Ishikawa (cell line): ENCODE measurements around the gene DGKG.

Source experiments
- CEBPB ChIP-seq: IDR thresholded peaks from 2 replicates; pipeline ENCODE4 v1.6.1; 2012
- CREB1 ChIP-seq: IDR thresholded peaks from 2 replicates; pipeline ENCODE4 v1.6.1; 2012; ENCODE audit warnings: low read depth
- EGR1 ChIP-seq: IDR thresholded peaks from 2 replicates; pipeline ENCODE4 v1.6.1; 2012
- EP300 ChIP-seq: IDR thresholded peaks from 2 replicates; pipeline ENCODE4 v1.6.1; 2012; ENCODE audit warnings: borderline replicate concordance
- FOXM1 ChIP-seq: IDR thresholded peaks from 2 replicates; pipeline ENCODE4 v1.6.1; 2012; ENCODE audit warnings: low read depth, borderline replicate concordance
- NFIC ChIP-seq: IDR thresholded peaks from 2 replicates; pipeline ENCODE4 v1.6.1; 2012
- RAD21 ChIP-seq: IDR thresholded peaks from 2 replicates; pipeline ENCODE4 v1.6.1; 2012; ENCODE audit warnings: low read depth
- TAF1 ChIP-seq: IDR thresholded peaks from 2 replicates; pipeline ENCODE4 v1.6.1; 2012; ENCODE audit warnings: low read depth, mild to moderate bottlenecking
- TCF12 ChIP-seq: IDR thresholded peaks from 2 replicates; pipeline ENCODE4 v1.6.1; 2012; ENCODE audit warnings: low read depth
- TEAD4 ChIP-seq: IDR thresholded peaks from 2 replicates; pipeline ENCODE4 v1.6.1; 2012
- YY1 ChIP-seq: IDR thresholded peaks from 2 replicates; pipeline ENCODE4 v1.6.1; 2012; ENCODE audit warnings: low read depth
- ZBTB7A ChIP-seq: IDR thresholded peaks from 2 replicates; pipeline ENCODE4 v1.6.1; 2012; ENCODE audit warnings: low read depth
- TF ChIP-seq, protein P1 (sequence below): IDR thresholded peaks from 2 replicates; pipeline ENCODE4 v1.6.1; 2012; ENCODE audit warnings: low read depth, mild to moderate bottlenecking
- TF ChIP-seq, protein P2 (sequence below): IDR thresholded peaks from 2 replicates; pipeline ENCODE4 v1.6.1; 2012
- TF ChIP-seq, protein P3 (sequence below): IDR thresholded peaks from 2 replicates; pipeline ENCODE4 v1.6.1; 2012

DGKG gene

DNA sequence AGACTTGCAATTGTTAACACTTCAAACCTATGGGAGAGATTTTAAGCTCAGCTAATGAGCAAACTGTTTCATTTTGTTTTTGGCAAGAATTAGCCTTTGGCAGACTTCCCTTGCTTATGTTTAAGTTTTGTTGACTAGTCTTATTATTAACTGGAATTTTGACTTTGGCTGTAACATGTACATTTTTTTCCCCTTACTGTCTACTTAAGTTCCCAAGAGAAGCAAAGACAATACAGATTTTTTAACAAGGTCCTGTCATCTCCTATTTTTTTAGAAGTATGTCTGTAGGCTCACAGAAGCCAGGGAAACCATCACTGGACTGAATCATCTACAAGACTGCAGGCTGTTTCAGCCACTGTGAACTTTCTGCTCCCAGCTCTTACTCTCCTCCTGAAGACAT, 74.3 kb downstream of the DGKG start:
- no peak for TF ChIP-seq NFIC
- no peak for TF ChIP-seq ZBTB7A
- TF ChIP-seq, protein P1, sequence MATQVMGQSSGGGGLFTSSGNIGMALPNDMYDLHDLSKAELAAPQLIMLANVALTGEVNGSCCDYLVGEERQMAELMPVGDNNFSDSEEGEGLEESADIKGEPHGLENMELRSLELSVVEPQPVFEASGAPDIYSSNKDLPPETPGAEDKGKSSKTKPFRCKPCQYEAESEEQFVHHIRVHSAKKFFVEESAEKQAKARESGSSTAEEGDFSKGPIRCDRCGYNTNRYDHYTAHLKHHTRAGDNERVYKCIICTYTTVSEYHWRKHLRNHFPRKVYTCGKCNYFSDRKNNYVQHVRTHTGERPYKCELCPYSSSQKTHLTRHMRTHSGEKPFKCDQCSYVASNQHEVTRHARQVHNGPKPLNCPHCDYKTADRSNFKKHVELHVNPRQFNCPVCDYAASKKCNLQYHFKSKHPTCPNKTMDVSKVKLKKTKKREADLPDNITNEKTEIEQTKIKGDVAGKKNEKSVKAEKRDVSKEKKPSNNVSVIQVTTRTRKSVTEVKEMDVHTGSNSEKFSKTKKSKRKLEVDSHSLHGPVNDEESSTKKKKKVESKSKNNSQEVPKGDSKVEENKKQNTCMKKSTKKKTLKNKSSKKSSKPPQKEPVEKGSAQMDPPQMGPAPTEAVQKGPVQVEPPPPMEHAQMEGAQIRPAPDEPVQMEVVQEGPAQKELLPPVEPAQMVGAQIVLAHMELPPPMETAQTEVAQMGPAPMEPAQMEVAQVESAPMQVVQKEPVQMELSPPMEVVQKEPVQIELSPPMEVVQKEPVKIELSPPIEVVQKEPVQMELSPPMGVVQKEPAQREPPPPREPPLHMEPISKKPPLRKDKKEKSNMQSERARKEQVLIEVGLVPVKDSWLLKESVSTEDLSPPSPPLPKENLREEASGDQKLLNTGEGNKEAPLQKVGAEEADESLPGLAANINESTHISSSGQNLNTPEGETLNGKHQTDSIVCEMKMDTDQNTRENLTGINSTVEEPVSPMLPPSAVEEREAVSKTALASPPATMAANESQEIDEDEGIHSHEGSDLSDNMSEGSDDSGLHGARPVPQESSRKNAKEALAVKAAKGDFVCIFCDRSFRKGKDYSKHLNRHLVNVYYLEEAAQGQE = no peak
- TF ChIP-seq TAF1 = no peak
- TF ChIP-seq CREB1 = no peak
- no peak for TF ChIP-seq RAD21
- no peak for TF ChIP-seq TEAD4
- no peak for TF ChIP-seq TCF12
- no peak for TF ChIP-seq EGR1
- TF ChIP-seq YY1 = no peak
- TF ChIP-seq, protein P2, sequence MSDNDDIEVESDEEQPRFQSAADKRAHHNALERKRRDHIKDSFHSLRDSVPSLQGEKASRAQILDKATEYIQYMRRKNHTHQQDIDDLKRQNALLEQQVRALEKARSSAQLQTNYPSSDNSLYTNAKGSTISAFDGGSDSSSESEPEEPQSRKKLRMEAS = no peak
- TF ChIP-seq, protein P3, sequence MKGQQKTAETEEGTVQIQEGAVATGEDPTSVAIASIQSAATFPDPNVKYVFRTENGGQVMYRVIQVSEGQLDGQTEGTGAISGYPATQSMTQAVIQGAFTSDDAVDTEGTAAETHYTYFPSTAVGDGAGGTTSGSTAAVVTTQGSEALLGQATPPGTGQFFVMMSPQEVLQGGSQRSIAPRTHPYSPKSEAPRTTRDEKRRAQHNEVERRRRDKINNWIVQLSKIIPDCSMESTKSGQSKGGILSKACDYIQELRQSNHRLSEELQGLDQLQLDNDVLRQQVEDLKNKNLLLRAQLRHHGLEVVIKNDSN = no peak
- TF ChIP-seq EP300 = no peak
- TF ChIP-seq FOXM1 = no peak
- no peak for TF ChIP-seq CEBPB

DNA sequence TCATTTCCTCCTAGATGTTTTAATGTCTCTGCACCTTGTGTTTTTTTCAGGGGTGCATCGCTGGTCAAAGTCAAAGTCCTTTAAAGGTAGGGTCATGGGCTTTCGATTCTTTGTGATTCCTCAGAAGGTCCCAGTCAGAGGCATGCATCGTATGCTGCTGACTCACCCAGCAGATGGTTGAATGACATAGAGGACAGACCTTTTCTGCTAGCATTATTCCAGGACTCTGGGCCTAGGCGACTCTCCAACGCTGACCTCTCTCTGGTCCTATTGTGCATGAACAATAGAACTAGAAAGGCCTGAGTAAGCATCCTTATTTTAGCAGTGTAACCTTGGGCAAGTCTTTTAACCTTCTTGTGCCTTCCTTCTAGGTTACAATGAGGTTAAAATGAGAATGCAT, 75.9 kb downstream of the DGKG start:
- TF ChIP-seq, protein P3 = no peak
- TF ChIP-seq EGR1 = no peak
- TF ChIP-seq, protein P1 = no peak
- no peak for TF ChIP-seq ZBTB7A
- TF ChIP-seq EP300 = no peak
- no peak for TF ChIP-seq FOXM1
- TF ChIP-seq NFIC = no peak
- TF ChIP-seq CREB1 = no peak
- TF ChIP-seq TAF1 = no peak

DNA sequence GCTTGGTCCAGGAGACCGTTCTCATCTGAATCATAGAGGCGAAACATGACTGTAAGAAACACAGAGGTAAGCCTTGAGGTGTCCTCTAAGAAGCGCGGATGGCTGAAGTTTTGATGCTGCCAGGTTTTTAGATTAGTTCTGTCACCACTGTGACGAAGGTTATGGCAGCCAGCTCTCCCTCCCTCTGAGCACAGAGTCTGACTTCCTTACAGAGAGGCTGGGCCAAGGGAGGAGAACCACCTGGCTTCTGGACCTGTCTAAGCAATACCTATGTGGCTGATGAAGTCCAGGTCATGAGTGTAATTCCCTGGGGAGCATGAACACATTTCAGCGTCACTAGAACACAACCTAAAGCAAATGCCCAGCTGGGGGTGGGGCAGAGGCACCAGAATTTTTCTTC, 77.4 kb downstream of the DGKG start:
- TF ChIP-seq, protein P1 = no peak
- no peak for TF ChIP-seq NFIC
- TF ChIP-seq CEBPB = no peak
- TF ChIP-seq, protein P2 = no peak
- no peak for TF ChIP-seq CREB1
- TF ChIP-seq TEAD4 = no peak
- TF ChIP-seq EGR1 = no peak
- TF ChIP-seq TAF1 = no peak
- TF ChIP-seq FOXM1 = no peak

DNA sequence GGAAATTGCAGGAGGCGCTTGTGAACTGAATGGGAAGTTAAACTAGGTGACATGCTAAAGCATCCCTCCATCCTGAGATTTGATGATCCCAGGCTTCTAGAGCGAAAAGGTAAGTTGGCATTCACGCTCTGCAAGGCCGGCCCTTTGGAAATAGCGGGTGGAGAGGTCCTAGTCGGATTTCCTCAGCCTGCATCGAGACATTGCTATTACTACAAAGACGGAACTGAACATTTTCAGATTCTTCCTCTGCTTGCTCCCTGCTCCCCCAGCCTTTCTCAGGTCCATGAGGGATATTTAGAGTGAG, 77.7 kb downstream of the DGKG start:
- TF ChIP-seq, protein P1 = no peak
- TF ChIP-seq EP300 (no peak), CEBPB (no peak), YY1 (no peak), NFIC (no peak), TEAD4 (no peak), RAD21 (no peak), FOXM1 (no peak), CREB1 (no peak), TCF12 (no peak), EGR1 (no peak), TAF1 (no peak), ZBTB7A (no peak)
- TF ChIP-seq, protein P2 = no peak
- TF ChIP-seq, protein P3 = no peak
